GM21515 (cell line): Measurements from ENCODE around the gene CAMK2N2.

Experiments used
- ATAC-seq: cut with Tn5 transposase; IDR thresholded peaks from one replicate; pipeline ENCODE4 v1.9.1; 2021; ENCODE audit not compliant: unreplicated experiment

Gene CAMK2N2

GRCh38 chr3:184261270-184261853, at the start of gene CAMK2N2:
Gene CAMK2N2 (minus strand): TSS chr3:184261553. CDS start chr3:184261285, 268 bp downstream.
- no peak for ATAC-seq

DNA sequence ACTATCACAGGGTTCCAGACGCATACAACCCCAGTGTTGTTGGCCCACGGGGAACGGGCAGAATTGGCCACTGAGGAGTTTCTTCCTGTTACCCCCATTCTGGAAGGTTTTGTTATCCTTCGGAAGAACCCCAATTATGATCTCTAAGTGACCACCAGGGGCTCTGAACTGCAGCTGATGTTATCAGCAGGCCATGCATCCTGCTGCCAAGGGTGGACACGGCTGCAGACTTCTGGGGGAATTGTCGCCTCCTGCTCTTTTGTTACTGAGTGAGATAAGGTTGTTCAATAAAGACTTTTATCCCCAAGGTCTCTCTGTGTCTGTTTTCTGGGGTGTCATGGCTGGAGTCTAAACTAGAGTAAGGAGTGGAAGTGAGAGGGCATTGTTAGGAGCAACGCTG, 47.4 kb upstream of the CAMK2N2 start:
- no peak for ATAC-seq

DNA sequence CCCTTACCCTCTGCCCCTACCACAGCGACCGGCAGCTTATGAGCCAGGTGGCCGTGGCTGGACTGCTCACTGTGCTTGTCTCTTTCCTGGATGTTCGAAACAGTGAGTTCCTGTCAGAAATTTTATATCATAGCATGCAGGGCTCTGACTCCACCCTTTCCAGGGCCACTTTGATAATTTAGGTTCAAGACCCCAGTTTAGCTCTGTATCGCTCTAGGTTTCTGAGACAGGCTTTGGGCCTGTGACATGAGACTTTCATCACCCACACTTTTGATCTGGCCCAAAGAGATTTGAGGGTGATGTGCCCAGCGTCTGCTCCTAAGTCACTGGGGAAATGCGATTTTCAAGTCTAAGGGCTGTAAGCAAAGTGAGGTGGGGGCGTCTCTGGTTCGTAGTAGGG, 46.6 kb upstream of the CAMK2N2 start:
- no peak for ATAC-seq

DNA sequence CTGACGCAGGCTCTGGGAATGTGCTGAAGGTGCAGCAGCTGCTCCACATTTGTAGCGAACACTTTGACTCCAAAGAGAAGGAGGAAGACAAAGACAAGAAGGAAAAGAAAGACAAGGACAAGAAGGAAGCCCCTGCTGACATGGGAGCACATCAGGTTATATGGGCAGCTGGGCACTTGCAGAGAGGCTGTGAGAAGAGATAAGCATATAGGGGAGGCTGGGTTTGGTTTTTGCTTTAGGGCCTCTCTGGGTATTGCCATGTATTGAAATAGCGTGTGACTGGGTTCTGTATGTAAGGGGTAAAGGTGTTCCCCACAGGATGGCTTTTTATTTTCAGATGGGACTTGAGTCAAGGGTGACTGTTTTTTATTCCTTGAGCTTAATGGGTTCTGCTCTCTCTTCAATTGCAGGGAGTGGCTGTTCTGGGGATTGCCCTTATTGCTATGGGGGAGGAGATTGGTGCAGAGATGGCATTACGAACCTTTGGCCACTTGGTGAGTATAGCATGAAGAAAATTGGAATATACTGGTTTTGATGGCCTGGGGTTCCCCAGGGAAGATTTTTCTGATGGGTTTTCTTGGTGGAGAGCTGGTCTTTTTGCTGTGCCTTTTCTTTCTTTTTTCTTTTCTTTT, 45.1 kb upstream of the CAMK2N2 start:
- no peak for ATAC-seq

GRCh38 chr3:184305577-184305976, 44.2 kb upstream of the CAMK2N2 start:
- ATAC-seq, result no peak

DNA sequence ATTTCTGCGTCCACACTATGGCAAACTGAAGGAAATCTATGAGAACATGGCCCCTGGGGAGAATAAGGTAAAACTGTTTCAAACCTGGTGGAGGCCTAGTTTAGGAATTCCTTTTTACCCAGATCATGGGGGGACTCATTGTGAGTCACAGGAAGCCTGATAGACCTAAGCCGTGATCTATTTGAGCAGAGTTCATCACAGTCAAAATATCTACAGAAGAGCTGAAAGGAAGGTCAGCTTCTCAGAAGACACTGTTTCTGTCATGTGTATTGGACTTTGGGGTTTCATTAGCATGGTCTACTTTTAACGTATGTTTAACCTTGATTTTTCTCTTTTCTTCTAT, 39.0 kb upstream of the CAMK2N2 start:
- no peak for ATAC-seq

GRCh38 chr3:184299488-184300377, 38.4 kb upstream of the CAMK2N2 start:
- ATAC-seq, result peak; percentile 29

- peak; percentile 91 for ATAC-seq
Measured at GRCh38 chr3:184298759-184299487, 37.6 kb upstream of the CAMK2N2 start, which contains the start of gene PSMD2. Gene PSMD2 (plus strand): TSS chr3:184299241. CDS start chr3:184299267, 26 bp downstream.

DNA sequence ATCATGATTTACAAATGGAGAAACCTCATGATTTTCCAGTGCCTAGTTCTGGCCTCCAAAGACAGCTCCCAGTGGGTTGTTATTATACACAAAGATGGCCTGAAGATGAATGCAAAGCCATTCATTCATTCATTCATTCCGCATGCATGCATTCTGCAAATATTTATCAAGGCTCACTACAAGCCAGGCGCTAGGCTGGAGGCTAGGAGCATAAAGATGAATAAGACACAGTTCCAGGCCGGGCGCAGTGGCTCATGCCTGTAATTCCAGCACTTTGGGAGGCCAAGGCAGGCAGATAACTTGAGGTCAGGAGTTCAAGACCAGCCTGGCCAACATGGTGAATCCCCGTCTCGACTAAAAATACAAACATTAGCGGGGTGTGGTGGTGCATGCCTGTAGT, 35.3 kb upstream of the CAMK2N2 start:
- no peak for ATAC-seq

DNA sequence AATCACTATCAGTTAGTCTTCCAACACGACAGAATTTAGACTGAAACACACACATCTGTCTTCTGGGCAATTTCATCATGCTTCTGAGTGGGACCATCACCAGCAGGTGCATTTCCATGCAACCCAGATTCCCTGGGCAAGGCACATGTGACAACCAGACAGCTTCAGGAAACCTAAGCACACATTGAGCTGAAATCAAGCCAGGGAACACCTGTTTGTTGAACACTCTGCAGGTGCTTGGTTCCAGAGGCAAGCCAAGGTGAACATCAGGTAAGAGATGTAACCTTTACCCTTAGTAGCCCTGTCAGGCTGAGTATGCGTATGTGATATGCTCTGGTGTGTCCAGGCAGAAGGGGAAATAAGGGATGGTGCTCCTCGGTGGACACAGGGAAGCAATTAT, 34.4 kb upstream of the CAMK2N2 start:
- no peak for ATAC-seq

GRCh38 chr3:184291738-184292445, 30.5 kb upstream of the CAMK2N2 start:
- no peak for ATAC-seq

- ATAC-seq, result no peak
Measured at GRCh38 chr3:184291044-184291737, 29.8 kb upstream of the CAMK2N2 start.

DNA sequence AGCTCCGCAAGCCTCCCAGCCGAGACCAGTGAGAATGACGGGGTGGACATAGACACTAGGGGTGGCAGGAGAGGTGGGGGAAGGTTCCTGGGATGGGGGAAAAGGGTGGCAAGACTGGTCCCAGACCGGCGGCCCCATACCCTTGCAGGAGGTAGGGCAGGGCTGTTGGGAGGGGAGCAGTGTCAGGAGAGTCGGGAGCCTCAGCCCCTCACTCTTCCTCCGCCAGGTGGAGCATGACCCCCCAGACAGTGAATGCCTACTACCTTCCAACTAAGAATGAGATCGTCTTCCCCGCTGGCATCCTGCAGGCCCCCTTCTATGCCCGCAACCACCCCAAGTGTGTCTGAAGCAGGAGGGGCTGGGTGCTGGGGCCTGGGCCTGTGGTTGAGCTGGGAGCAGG, 29.0 kb upstream of the CAMK2N2 start:
- no peak for ATAC-seq

- ATAC-seq, result peak; percentile 43
Measured at GRCh38 chr3:184289426-184289938, 28.1 kb upstream of the CAMK2N2 start.

GRCh38 chr3:184284696-184285095, 23.3 kb upstream of the CAMK2N2 start:
- ATAC-seq, result no peak

GRCh38 chr3:184283681-184284080, 22.3 kb upstream of the CAMK2N2 start:
- no peak for ATAC-seq

- no peak for ATAC-seq
Measured at GRCh38 chr3:184282941-184283340, 21.6 kb upstream of the CAMK2N2 start.

- ATAC-seq, result no peak
Measured at GRCh38 chr3:184277366-184277765, 16.0 kb upstream of the CAMK2N2 start.

- no peak for ATAC-seq
Measured at GRCh38 chr3:184275961-184276910, 14.9 kb upstream of the CAMK2N2 start, which contains the start of gene ECE2. Gene ECE2 (plus strand): TSS chr3:184276022. CDS start chr3:184276154, 132 bp downstream.
